HG03354 (cell line): ENCODE results near the gene CACNA1H.

Experiments used
- ATAC-seq: cut with Tn5 transposase; IDR thresholded peaks from one replicate; pipeline ENCODE4 v1.9.1; 2021; ENCODE audit warnings: mild to moderate bottlenecking; ENCODE audit not compliant: unreplicated experiment, poor library complexity, severe bottlenecking

CACNA1H gene

GRCh38 chr16:1137604-1138003 is 15.3 kb upstream of the CACNA1H start:
- no peak for ATAC-seq

DNA sequence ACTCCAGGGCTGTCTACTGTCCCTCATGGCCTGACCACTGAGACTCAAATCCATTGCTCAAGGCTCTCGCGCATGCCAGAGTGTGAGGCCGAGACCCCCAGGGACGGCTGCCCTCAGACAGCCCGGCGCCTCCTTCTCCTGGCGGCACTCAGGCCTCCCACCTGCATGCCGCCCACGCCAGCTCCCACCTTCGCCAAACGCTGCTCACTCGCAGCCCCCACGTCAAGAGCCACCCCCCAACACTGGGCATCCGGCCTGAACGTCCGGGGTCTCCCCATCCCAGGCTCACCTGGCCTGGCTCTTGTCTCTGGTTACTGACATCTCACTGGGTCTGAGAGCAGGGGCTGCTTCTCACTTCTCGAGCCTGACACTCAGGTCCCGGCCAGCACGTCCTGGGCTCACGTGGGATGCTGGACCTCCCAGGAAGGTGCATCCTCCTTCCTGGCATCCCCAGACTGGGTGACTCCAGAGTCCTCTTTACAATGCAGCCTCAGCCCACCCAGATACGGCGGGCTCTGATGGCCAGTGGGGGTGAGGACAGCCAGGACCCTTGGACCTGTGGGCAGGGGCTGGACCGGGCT is 12.2 kb upstream of the CACNA1H start:
- no peak for ATAC-seq

DNA sequence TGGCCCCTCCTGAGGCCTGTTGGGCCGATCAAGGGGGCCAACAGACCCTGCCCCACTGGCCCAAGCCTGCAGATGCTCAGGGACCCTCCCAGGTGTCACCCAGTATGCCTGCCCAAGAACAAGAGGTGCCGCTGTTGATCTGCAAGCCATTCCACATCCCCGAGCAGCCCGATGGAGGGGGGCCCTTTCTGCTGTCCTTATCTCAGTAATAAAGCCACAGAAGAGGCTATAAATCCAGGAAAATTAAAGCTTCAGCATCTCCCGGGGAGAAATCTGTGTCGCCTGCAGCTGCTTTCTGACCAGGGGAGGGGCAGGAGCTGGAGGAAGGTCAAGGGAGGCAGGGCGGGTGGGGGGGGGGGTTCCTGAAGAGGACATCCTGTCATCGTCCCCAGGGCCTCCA is 11.7 kb upstream of the CACNA1H start:
- ATAC-seq, result no peak

DNA sequence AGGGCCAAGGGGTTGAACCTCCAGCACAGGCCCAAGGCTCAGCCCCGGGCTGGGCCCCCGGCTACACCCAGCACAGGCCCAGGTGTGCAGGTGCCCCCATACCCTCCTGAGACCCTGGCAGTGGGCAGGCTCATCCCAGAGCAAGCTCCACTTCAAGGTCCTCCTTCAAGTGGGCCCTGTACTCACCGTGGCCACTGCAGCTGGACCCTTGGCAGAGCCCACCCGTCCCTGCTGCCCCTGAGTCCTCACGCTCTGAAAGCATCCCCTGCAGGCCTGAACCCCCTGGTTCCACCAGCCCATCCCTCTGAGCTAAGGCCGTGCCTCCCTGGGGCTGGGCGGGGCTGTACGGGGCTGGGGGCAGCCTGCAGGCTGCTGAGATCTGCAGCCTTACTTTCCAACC is 11.2 kb upstream of the CACNA1H start:
- no peak for ATAC-seq

- no peak for ATAC-seq
Observed at GRCh38 chr16:1142911-1143310, 10.0 kb upstream of the CACNA1H start.

GRCh38 chr16:1143761-1144450 is 9.0 kb upstream of the CACNA1H start:
- ATAC-seq, result no peak

GRCh38 chr16:1144476-1145382 is 8.2 kb upstream of the CACNA1H start:
- ATAC-seq, result no peak

- no peak for ATAC-seq
Observed at GRCh38 chr16:1145383-1146100, 7.4 kb upstream of the CACNA1H start.

- no peak for ATAC-seq
Observed at GRCh38 chr16:1146409-1146808, 6.5 kb upstream of the CACNA1H start.

GRCh38 chr16:1147027-1147426 is 5.9 kb upstream of the CACNA1H start:
- ATAC-seq, result no peak

GRCh38 chr16:1149101-1149636 is 3.7 kb upstream of the CACNA1H start:
- ATAC-seq, result no peak

- no peak for ATAC-seq
Observed at GRCh38 chr16:1150511-1150982, 2.4 kb upstream of the CACNA1H start.

GRCh38 chr16:1151424-1152122 is 1.3 kb upstream of the CACNA1H start:
- ATAC-seq, result no peak

DNA sequence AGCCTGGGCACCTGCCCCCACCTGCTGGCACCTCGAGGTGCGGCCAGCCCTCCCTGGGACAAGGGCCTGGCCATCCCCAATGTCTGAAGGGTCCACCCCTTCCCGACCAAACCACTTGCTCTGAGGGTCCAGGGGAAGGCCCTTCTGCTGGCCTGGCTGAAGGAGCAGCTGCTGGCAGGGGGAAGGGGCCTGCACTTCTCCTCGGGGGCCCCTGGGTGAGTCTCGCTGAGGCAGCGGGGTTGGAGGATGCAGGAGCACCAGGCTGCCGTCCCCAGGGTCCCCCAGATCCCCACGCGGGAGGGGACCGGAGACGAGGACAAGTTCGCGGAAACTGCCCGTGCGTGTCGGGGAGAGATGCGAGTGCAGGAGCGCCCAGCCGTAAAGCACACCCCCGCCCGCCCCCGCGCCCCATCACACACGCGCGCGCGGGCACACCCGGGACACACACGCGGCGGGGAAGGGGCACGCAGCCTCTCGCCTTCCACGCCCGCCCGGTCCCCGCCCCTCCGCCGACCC is 725 bp upstream of the CACNA1H start:
- no peak for ATAC-seq

GRCh38 chr16:1153480-1154160 is 714 bp downstream of the CACNA1H start:
- ATAC-seq, result no peak

DNA sequence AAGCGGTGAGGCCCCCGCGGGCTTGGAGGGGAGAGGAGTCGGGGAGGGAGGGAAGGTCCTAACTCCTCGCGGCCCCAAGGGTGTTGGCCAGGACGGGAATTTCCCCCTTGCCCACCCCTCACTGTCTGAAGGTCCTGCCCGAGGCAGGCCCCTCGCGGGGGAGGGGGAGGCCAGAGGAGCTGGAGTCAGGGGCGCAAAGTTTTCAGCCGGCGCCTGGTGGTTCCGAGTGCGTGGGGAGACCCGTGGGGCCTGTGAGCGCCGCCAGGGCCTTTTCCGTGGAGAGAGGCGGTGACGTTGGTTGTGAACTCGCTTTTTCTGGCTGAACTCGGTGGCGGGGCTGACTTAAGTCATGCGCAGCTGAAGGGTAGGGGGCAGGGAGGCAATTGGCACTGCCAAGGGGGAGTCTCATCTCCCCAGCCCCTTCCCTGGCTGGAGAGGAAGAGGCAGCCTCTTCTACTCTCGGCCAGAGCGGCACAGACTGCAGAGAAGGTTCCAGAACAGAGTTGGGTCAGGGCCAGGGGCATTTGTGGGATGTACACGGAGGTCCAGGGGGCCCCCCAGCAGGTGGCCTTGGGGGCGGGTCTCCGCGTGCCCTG is 1.5 kb downstream of the CACNA1H start:
- no peak for ATAC-seq

- ATAC-seq, result no peak
Observed at GRCh38 chr16:1154887-1155331, 2.0 kb downstream of the CACNA1H start.
